Posterior vena cava (tissue), 2 donors: ENCODE data around the gene IL6. TPM values are rescaled to one million over a fixed set of nuclear protein-coding genes. Genes with fewer than 3 reads are reported as not detected.
"Not testable (repeated sequence)": the region's sequence is repeated elsewhere in the genome, so short reads cannot be mapped to it uniquely, and the experiment has no call there.

Experiments
- DNase-seq: peaks from one replicate; pipeline ENCODE4 v3.0.0-alpha.2; 2020; ENCODE audit warnings: low spot score
- intact Hi-C, 2 donors: fragments of 100-400 bp; cut with DNase I; formaldehyde crosslinking; loops; one replicate each; pipeline versions ENCODE4 v1.14.1 to v1.14.2; 2022 to 2023
- total RNA-seq, 2 donors: library from RNA; stranded (reverse); fragmentation: NEBNext Ultra II Directional; extraction: Animal tissue kit (Norgen Biotek cat#: 25700); gene quantifications; one replicate each; pipeline ENCODE4 v1.2.1, GENCODE V29; 2021
- donor health status: DM: yes; HTN: yes; CAD: no.
- donor health status: DM: yes; HTN: yes; CAD: no.

Gene IL6
- total RNA-seq, 2 donors from 2014 or later, result 2.4 to 65.6 TPM

DNA sequence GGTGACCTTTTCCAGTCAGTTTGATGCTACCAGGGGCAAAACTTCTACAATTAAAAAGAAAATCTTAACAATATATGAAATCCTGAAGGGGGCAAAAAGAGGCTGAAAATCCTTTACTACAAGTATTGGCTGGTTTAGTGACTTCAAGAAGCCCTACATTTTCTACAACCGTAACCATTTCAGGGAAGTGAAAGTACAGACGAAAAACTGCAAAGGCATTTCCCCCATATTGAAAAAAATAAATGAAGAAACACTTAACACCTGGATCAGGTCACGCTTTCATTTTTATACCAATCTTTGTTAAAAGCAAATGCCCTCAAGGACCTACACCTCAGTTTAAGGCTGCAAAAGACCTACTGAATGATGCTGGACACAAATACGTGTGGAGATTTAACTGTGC, 38.6 kb downstream of the IL6 start:
- DNase-seq, result no peak
- intact Hi-C loops, result no loop called here

DNA sequence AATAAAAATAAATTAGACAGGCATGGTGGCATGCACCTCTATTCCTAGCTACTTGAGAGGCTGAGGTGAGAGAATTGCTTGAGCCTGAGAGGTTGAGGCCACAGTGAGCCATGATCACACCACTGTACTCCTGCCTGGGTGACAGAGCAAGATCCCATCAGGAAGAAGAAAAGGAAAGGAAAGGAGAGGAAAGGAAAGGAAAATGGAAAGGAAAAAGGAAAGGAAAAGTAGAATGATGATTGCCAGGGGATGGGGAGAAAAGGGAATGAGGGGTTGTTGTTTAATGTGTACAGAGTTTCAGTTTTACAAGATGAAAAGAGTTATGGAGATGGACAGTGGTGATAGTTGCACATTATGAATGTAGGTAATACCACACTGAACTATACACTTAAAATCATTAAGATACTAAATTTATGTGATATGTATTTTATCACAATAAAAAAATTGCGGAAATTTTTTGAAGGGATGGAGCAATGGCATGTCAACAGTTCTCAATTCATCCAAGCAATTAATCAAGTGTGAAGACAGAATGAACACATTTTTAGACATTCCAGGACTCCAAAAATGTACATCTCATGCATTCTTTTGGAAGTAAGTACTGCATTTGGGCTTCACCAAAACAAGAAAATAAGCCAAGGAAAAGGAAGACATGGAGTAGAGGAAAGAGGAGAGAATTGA, 44.3 kb downstream of the IL6 start:
- intact Hi-C loops, result no loop called here
- no peak for DNase-seq

DNA sequence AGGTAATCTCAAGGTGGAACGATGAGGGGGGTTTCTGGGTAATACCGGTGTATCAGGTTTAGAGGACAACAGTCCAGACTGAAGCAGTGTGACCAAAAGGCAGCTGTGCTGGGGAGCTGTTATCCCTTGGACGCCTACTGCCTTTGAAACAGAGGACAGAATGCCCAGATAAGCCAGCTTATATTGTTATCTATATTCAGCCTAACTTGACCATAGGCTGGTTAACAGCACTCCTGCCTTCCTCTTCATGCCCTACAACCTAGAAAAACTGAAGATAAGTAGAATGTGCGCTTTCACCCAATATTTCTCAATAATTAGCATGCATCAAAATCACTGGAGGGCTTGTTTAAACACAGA, 44.9 kb downstream of the IL6 start:
- no peak for DNase-seq
- intact Hi-C loops, result no loop called here

DNA sequence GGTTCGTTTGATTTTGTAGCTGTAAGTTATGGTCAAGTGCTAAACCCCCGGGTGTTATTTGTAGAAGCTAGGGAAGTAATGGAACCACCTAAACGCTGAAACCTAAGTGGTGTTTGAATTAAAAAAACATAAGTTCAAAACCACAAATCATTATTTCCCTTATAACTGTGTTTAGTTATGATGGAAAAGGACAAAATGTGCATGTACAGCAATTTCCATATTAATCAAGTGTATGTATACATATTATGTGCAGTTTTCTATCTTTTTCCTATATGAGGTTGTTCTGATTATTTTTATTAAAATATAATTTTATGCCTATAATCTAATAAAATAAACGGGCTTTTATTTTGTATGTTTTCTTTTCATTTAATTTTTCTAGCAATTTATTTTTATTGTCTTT, 45.9 kb downstream of the IL6 start:
- DNase-seq, result no peak
- intact Hi-C loops, result no loop called here

DNA sequence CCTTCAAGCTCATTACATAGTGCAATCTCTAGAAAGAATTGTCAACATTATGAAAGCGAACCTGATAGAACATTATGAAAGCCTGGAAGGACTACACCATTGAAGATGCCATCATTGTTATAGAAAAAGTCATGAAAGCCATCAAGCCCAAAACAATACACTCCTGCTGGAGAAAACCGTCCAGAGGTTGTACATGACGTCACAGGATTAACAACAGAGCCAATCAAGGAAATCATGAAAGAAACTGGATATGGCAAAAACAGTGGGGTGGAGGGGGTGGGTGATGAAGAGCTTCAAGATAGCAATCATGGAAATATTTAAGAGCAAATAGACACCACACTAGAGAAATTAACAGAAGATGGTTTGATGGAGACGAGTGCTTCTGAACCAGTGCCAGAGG, 50.0 kb downstream of the IL6 start:
- DNase-seq, result no peak

DNA sequence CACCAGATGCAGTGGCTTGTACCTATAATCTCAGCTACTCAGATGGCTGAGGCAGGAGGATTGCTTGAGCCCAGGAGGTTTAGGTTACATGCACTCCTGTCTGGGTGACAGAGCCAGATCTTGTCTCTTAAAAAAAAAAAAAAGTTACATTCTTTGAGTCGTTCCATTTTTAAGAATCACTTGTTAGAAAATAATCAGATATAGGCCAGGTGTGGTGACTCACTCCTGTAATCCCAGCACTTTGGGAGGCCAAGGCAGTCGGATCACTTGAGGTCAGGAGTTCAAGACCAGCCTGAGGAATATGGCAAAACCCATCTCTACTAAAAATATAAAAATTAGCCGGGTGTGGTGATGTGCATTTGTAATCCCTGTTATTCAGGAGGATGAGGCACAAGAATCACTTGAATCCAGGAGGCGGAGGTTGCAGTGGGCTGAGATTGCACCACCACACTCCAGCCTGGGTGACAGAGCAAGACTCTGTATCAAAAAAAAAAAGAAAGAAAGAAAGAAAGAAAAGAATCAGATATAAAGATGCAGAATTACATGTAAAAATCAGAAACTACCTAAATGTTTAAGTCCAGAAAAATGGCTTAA, 52.8 kb downstream of the IL6 start:
- intact Hi-C loops, DNase-seq: not testable (repeated sequence)

More for the DNA sequence above, 50.0 kb downstream of the IL6 start:
- intact Hi-C loops, result no loop called here

DNA sequence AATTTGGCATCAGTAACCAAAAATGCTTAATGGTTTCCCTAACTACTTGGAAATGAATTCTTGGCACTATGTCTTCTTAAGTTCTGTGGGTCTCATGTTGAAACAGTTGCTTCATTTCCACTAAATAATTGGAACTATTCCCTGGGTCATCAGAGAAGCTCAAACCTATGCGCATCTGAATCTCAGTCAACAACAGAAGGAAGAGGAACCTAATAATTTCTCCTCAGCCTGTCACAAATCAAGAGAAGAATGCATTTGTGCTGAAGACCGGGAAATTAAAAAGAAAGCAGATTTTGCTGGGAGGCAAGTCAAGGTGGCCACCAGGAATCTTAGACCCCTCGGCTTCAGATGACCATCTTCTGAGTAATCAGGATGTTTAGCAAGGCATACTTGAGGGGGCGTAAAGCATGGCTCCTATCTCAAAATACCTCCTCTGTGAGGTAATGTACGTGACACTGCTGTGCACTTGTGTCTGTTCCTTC, 54.3 kb downstream of the IL6 start:
- intact Hi-C loops, result no loop called here
- no peak for DNase-seq

Other genes starting within 250 kb of the IL6 start
- 1 to 10 TPM; 2.5 to 2.8 TPM for gene STEAP1B, start 227.0 kb upstream of the IL6 start, total RNA-seq
- 100 to 1,000 TPM; 227 to 235 TPM for gene TOMM7, start 95.6 kb downstream of the IL6 start, total RNA-seq